GM12872 (cell line): ENCODE measurements around the gene FOXP1.

ENCODE experiments used
- CTCF ChIP-seq: IDR thresholded peaks from 3 replicates; pipeline ENCODE4 v1.5.1; 2011; ENCODE audit warnings: low read depth, mild to moderate bottlenecking, low read length, moderate library complexity; ENCODE audit not compliant: insufficient read depth

FOXP1 gene

GRCh38 chr3:71355862-71356261 lies 227.7 kb downstream of the FOXP1 start:
- TF ChIP-seq CTCF: no peak

GRCh38 chr3:71355037-71355436 lies 228.5 kb downstream of the FOXP1 start:
- TF ChIP-seq CTCF: no peak

- TF ChIP-seq CTCF: no peak
These were observed 232.0 kb downstream of the FOXP1 start for GRCh38 chr3:71351403-71352149.

GRCh38 chr3:71350998-71351397 lies 232.5 kb downstream of the FOXP1 start:
- no peak for TF ChIP-seq CTCF

GRCh38 chr3:71348831-71349230 lies 234.7 kb downstream of the FOXP1 start:
- no peak for TF ChIP-seq CTCF

GRCh38 chr3:71348001-71348632 lies 235.4 kb downstream of the FOXP1 start:
- no peak for TF ChIP-seq CTCF

- TF ChIP-seq CTCF: no peak
These were observed 237.5 kb downstream of the FOXP1 start for GRCh38 chr3:71346061-71346460.
